NCI-H2196 (cell line): Measurements from ENCODE around the gene POTED.
"Not testable (repeated sequence)": the region's sequence is repeated elsewhere in the genome, so short reads cannot be mapped to it uniquely, and the experiment has no call there.

Source experiments
- DNase-seq: peaks from one replicate; lab custom pipeline; 2025; ENCODE audit not compliant: unreplicated experiment; lab: John Stamatoyannopoulos, UW

Gene POTED

GRCh38 chr21:13609477-13609876 lies at the start of gene POTED:
TSS of gene POTED (plus strand) at chr21:13609777. CDS start at chr21:13610229, 452 bp downstream.
- not testable (repeated sequence) for DNase-seq

- DNase-seq = not testable (repeated sequence)
These were observed 40.5 kb downstream of the POTED start for GRCh38 chr21:13650101-13650500.

GRCh38 chr21:13651746-13652145 lies 42.2 kb downstream of the POTED start:
- not testable (repeated sequence) for DNase-seq
